BLaER1 treated with 17β-estradiol and CSF1 and Interleukin-3, amounts not matched to agents 10 nM and 100 nM (cell line): ENCODE measurements around the gene ALG10B.

Experiments
- H3K27ac ChIP-seq, 11 experiments: shearing (Covaris generic); formaldehyde crosslinking; 2 replicates each; pipeline ENCODE4 v1.8.1; 2022
- H3K27me3 ChIP-seq, 11 experiments: shearing (Covaris generic); formaldehyde crosslinking; 2 replicates each; pipeline ENCODE4 v1.8.1; 2022
- H3K36me3 ChIP-seq, 11 experiments: shearing (Covaris generic); formaldehyde crosslinking; 2 replicates each; pipeline ENCODE4 v1.8.1; 2022
- H3K4me1 ChIP-seq, 10 experiments: shearing (Covaris generic); formaldehyde crosslinking; 2 replicates each; pipeline ENCODE4 v1.8.1; 2022
- H3K4me2 ChIP-seq, 11 experiments: shearing (Covaris generic); formaldehyde crosslinking; 2 replicates each; pipeline ENCODE4 v1.8.1; 2022
- H3K4me3 ChIP-seq, 10 experiments: shearing (Covaris generic); formaldehyde crosslinking; 2 replicates each; pipeline ENCODE4 v1.8.1; 2022
- H3K9ac ChIP-seq, 11 experiments: shearing (Covaris generic); formaldehyde crosslinking; 2 replicates each; pipeline ENCODE4 v1.8.1; 2022
- H3K9me3 ChIP-seq, 11 experiments: shearing (Covaris generic); formaldehyde crosslinking; replicated peaks in 1 of 11; 2 replicates each; pipeline ENCODE4 v1.8.1; 2022
- H4K20me1 ChIP-seq, 11 experiments: shearing (Covaris generic); formaldehyde crosslinking; 2 replicates each; pipeline ENCODE4 v1.8.1; 2022
- Cebpa-rat ChIP-seq, 11 experiments: shearing (Covaris generic); IDR thresholded peaks; 2 replicates each; pipeline ENCODE4 v1.8.1; 2022

The ALG10B gene

DNA sequence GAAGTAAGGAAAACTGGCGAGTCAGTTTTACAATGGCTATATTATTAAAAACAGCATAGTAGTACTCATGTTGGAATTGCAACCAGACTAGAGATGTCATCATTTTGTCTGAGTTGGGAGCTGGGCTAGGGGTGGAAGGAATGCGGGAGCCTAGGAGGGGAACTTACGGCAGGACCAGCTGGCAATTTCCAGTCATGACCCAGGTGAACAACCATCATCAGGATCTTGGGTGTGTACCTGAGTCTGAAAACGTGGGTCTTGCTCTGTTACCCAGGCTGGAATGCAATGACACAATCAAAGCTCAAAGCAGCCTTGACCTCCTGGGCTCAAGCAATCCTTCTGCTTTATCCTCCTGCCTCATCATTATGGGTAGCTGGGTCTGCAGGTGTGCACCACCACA is 50.9 kb downstream of the ALG10B start:
- no peaks in the 10 kb centered on the region for H3K9me3 ChIP-seq
- H3K27ac ChIP-seq: no peak overlapping the region
- H3K36me3 ChIP-seq: no peaks in the 10 kb centered on the region
- H3K27me3 ChIP-seq: no peaks in the 10 kb centered on the region
- H3K9ac ChIP-seq: no peak overlapping the region
- no peak overlapping the region for H3K4me3 ChIP-seq
- TF ChIP-seq Cebpa-rat (IDR thresholded peaks at IDR 0.05): no peak
- no peaks in the 10 kb centered on the region for H4K20me1 ChIP-seq
- H3K4me2 ChIP-seq: no peak overlapping the region
- H3K4me1 ChIP-seq: peaks cover 0 to 18% (median 0%) of the 10 kb centered on the region in 10 experiments; a peak in 6 of 20 replicates

DNA sequence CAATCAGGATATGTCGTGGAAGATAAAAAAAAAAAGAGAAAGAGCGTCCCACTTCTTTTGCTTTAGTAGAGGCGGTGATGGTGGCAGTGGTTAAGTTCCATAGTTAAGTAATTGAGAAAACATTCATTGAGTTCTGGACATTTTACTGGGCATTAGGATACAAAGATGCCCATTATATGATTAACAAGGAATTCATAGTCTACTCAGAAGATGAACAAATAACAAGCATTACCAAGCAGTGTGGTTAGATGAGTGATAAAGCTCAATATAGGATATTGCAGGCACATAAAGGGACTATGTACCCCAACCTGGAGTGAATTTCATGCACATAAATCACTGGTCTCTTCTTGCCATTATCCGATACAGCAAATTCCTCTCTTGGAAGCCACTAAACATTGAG is 53.7 kb downstream of the ALG10B start:
- Histone ChIP-seq H3K4me2 (peak overlapping the region in 3 of 11 experiments; percentile 35 to 84 (median 74); a peak in 5 of 22 replicates), H3K4me3 (no peak overlapping the region), H3K36me3 (no peaks in the 10 kb centered on the region), H3K27ac (no peak overlapping the region), H3K4me1 (peaks cover 0 to 25% (median 0%) of the 10 kb centered on the region in 10 experiments; a peak in 6 of 20 replicates), H3K9ac (no peak overlapping the region), H3K27me3 (no peaks in the 10 kb centered on the region), H4K20me1 (no peaks in the 10 kb centered on the region), H3K9me3 (peaks cover 0 to 21% (median 0%) of the 10 kb centered on the region in 11 experiments; a peak in 11 of 22 replicates)
- no peak for TF ChIP-seq Cebpa-rat (IDR thresholded peaks at IDR 0.05)

DNA sequence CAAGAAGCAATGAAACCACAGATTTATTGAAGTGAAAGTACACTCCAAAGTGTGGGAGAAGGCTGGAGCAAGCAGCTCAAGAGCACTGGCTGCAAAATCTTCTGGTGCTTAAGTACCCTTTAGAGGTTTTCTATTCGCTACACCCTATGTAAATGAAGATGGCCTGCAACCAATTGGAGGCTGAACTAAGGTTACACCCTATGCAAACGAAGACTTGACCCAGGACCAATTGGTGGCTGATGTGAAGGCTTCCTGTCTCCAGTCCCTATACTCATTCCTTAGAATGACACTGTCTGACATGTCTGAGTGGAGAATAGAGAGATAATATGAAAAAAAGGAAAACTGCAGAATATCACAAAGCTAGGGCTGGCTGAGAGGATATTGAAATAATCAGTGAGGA is 57.2 kb downstream of the ALG10B start:
- TF ChIP-seq Cebpa-rat (IDR thresholded peaks at IDR 0.05): no peak
- no peak overlapping the region for H3K9ac ChIP-seq
- H3K27ac ChIP-seq: no peak overlapping the region
- no peaks in the 10 kb centered on the region for H4K20me1 ChIP-seq
- no peaks in the 10 kb centered on the region for H3K36me3 ChIP-seq
- no peak overlapping the region for H3K4me2 ChIP-seq
- H3K27me3 ChIP-seq: no peaks in the 10 kb centered on the region
- H3K4me3 ChIP-seq: no peak overlapping the region
- H3K9me3 ChIP-seq: peaks cover 0 to 38% (median 0%) of the 10 kb centered on the region in 11 experiments; a peak in 11 of 22 replicates
- peaks cover 0 to 29% (median 0%) of the 10 kb centered on the region in 10 experiments; a peak in 6 of 20 replicates for H3K4me1 ChIP-seq

DNA sequence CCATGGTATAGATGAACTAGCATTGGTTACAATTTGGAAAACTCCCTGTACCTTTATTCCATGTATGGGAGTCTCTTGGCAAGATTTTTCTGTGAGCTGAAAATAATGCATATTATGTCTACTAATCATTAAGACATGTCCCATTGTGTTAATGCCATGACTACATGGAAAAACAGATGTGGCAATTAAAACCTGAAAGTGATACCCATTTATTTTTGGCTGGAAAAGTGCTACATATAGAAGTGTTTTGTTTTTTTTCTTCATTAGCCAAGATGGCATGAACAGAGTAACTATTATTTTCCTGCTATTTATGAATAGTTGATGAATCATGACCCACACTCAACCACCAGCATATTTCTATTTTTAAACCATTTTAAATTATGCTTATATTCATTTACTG is 58.2 kb downstream of the ALG10B start:
- Histone ChIP-seq H3K4me3 (no peak overlapping the region), H3K9ac (no peak overlapping the region), H3K4me1 (peaks cover 0 to 29% (median 0%) of the 10 kb centered on the region in 10 experiments; a peak in 6 of 20 replicates), H4K20me1 (no peaks in the 10 kb centered on the region), H3K27ac (peak overlapping the region in 1 of 11 experiments; percentile 27; a peak in 1 of 22 replicates), H3K36me3 (no peaks in the 10 kb centered on the region), H3K27me3 (no peaks in the 10 kb centered on the region), H3K4me2 (peak overlapping the region in 3 of 11 experiments; percentile 24 to 46 (median 32); a peak in 4 of 22 replicates), H3K9me3 (peaks cover 0 to 45% (median 2%) of the 10 kb centered on the region in 11 experiments; a peak in 12 of 22 replicates)
- no peak for TF ChIP-seq Cebpa-rat (IDR thresholded peaks at IDR 0.05)
